GM19351 (cell line): ENCODE measurements around the gene ZC4H2.
"Not testable (repeated sequence)": the region's sequence is repeated elsewhere in the genome, so short reads cannot be mapped to it uniquely, and the experiment has no call there.

ENCODE experiments used
- ATAC-seq: cut with Tn5 transposase; IDR thresholded peaks from one replicate; pipeline ENCODE4 v1.9.1; 2021; ENCODE audit warnings: mild to moderate bottlenecking, moderate library complexity; ENCODE audit not compliant: unreplicated experiment

The ZC4H2 gene

GRCh38 chrX:64975989-64976672 lies at the start of gene ZC4H2:
Gene ZC4H2 (minus strand): TSS chrX:64976450. CDS start chrX:64976377, 73 bp downstream.
- peak; percentile 99 for ATAC-seq

DNA sequence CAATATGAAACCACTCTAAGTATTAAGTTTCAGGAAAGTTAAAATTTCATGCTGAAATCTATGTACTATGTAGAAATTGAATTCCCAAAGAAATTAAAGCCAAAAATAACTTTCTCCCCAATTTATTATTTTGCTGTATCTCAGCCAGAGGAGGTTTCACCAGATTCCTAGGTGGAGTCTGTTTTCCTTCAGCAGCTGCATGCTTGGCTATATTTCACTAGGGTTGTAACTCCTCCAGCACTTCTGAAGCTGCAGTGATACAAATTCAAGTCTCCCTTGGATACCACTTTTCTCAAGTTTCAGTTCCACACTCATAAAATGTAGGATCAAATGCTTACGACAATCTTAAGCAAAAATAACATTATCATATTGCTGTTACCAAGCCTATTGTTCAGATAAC lies 41.2 kb upstream of the ZC4H2 start:
- ATAC-seq, result no peak

GRCh38 chrX:65014230-65014629 lies 38.0 kb upstream of the ZC4H2 start:
- ATAC-seq, result no peak

GRCh38 chrX:65009459-65009858 lies 33.2 kb upstream of the ZC4H2 start:
- no peak for ATAC-seq

- not testable (repeated sequence) for ATAC-seq
Measured at GRCh38 chrX:65002208-65002607, 26.0 kb upstream of the ZC4H2 start.

DNA sequence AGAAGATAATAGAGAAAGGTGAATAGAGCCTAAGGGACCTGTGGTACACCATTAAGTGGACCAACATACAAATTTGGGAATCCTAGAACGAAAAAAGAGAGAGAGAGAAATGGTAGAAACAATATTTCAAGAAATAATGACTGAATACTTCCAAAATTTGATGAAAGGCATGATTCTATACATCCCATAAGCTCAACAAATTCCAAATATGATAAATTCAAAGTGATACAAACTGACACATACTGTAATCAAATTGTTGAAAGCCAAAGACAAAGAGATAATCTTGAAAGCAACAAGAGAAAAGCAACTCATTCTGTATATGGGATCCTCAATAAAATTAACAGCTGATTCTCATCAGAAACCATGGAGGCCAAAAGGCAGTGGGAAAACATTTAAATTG lies 20.6 kb upstream of the ZC4H2 start:
- ATAC-seq, result no peak

GRCh38 chrX:64994131-64994798 lies 18.0 kb upstream of the ZC4H2 start:
- no peak for ATAC-seq

- ATAC-seq, result no peak
Measured at GRCh38 chrX:64977830-64978229, 1.6 kb upstream of the ZC4H2 start.

- ATAC-seq, result no peak
Measured at GRCh38 chrX:64977051-64977450, 801 bp upstream of the ZC4H2 start.

GRCh38 chrX:64976673-64977040 lies 407 bp upstream of the ZC4H2 start:
- ATAC-seq, result peak; percentile 28

DNA sequence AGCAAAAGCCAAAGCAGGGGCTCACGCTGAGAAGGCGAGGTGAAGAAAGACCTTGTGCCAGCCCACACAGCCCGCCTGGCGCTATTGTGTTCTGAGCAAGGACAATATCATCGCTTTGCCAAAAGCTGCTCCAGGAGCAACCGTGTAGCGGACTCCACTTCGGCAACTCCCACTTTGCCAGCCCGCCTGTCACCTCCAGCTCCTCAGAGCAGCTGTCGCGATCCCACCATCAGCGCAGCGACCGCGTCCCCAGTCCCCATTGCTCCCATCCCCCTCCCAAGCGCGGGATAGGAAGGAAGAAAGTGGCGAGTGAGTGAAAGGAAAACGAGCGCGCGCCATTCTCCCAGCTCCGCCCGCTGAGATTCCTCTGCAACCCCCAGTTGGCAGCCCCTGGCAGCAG lies 759 bp downstream of the ZC4H2 start:
- no peak for ATAC-seq

DNA sequence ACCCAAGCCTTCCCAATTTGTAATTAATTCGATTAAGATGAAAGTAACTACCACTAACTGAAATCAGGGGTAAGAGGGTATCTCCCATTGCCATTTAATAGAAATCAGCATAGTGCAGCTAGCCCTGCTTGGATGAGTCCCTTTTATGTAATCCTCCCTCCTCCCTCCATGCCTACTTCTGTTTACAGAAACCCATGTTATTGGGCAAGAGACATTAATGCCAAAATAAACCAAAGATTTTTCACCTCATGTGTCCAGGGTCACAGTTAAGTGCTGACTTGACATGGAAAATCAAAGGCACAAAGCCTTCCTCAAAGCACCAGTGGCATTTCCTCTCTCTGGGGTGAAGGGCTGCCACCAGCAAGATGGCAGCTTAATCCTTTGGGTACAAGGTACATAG lies 50.8 kb downstream of the ZC4H2 start:
- no peak for ATAC-seq

GRCh38 chrX:64908121-64908520 lies 68.1 kb downstream of the ZC4H2 start:
- no peak for ATAC-seq

DNA sequence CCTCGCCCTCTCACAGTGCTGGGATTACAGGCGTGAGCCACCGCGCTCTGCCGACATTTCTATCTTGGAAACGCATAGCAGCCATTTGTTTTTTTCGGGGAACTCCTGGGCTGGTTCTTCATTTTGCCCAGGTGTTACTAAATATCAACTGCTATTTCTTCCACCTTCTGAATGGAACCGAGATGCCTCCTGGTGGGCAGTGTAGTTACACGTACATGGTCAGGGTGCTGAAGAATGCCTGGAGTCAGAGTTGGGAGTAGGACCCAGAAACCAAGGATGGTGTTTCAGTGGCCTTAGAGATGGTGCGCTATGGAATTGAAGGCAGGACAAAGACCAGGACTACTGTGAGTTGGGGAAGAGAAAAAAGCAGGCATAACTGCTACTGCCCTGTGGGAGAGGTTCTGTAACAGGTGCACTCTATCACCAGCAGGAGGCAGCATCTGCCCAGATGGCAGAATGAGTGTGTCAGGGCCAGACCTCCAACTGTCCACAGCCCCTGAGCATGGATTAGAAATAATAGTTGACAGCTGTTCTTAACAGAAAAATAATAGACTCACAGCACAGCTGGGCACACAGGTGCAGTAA lies 81.7 kb downstream of the ZC4H2 start:
- ATAC-seq, result peak; percentile 87

DNA sequence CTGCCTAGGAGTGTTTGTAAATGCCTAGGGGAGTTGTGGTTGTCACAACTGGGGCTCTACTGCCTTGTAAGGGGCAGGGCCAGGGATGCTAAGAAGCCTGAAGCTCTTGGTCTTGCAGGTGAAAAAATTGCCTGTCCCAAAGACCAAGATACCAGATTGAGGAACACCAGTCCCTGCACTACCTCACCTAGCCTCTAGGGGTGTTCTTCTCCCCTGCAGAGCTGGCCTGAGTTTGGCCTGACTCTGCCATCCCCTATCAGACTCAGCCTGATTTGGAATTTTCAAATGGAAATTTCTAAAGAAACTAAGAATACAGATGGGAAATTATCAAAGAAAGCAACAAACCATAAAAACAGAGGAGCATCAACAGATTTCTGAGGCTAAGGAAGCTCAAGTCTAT lies 90.4 kb downstream of the ZC4H2 start:
- peak; percentile 83 for ATAC-seq

- ATAC-seq, result not testable (repeated sequence)
Measured at GRCh38 chrX:64878709-64879108, 97.5 kb downstream of the ZC4H2 start.

DNA sequence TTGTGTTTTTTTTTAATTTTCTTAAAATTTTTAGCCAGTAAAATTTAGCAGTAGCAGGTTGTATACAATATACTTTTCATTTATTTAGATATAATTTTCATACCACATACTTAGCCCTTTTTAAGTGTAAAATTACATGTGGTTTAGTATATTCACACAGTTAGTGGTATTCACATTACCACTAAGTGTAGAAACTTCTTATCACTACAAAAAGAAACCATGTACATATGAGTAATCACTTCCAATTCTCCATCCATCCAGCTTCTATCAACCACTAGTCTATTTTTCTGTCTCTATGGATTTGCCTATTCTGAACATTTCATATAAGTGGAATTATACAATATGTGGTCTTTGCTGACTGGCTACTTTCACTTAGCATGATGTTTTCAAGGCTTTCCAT lies 109.0 kb downstream of the ZC4H2 start:
- no peak for ATAC-seq
